Small intestine (tissue), 7 donors: ENCODE results near the gene GNMT. TPM values are rescaled to one million over a fixed set of nuclear protein-coding genes. Genes with fewer than 3 reads are reported as not detected.

ENCODE experiments used
- DNase-seq, 2 donors: peaks; one replicate each; pipeline versions ENCODE4 v3.0.0 to v3.0.0-alpha.2; 2013
- FAIRE-seq: peaks from 2 replicates; lab custom pipeline; 2012; peaks lifted over from hg19 to GRCh38; lab: Jason Lieb, UNC
- H3K27ac ChIP-seq, 3 donors: one replicate each; pipeline ENCODE4 v1.5.1; 2013; ENCODE audit warnings: low read length in 2 of 3, mild to moderate bottlenecking in 2 of 3, control low read depth in 1 of 3, inconsistent platforms in 1 of 3, low read depth in 1 of 3, moderate library complexity in 1 of 3
- H3K27me3 ChIP-seq, 3 donors: one replicate each; pipeline ENCODE4 v1.6.1; 2013; ENCODE audit warnings: low read length in 3 of 3, inconsistent platforms in 1 of 3; ENCODE audit not compliant: control insufficient read depth in 3 of 3, insufficient read depth in 3 of 3
- H3K36me3 ChIP-seq, 3 donors: one replicate each; pipeline ENCODE4 v1.6.1; 2013; ENCODE audit warnings: low read length in 3 of 3, inconsistent platforms in 1 of 3, low read depth in 1 of 3, mild to moderate bottlenecking in 1 of 3, moderate library complexity in 1 of 3; ENCODE audit not compliant: control insufficient read depth in 3 of 3, insufficient read depth in 2 of 3
- H3K4me1 ChIP-seq, 3 donors: one replicate each; pipeline ENCODE4 v1.6.1; 2013; ENCODE audit warnings: low read length in 2 of 3, inconsistent platforms in 1 of 3, low read depth in 1 of 3, mild to moderate bottlenecking in 1 of 3, moderate library complexity in 1 of 3; ENCODE audit not compliant: control insufficient read depth in 3 of 3, insufficient read depth in 2 of 3
- H3K4me3 ChIP-seq, 3 donors: one replicate each; pipeline ENCODE4 v1.5.1; 2013; ENCODE audit warnings: low read length in 3 of 3, control low read depth in 1 of 3, inconsistent platforms in 1 of 3, low read depth in 1 of 3, mild to moderate bottlenecking in 1 of 3, moderate library complexity in 1 of 3
- H3K9me3 ChIP-seq, 2 donors: one replicate each; pipeline ENCODE4 v1.6.1; 2013; ENCODE audit warnings: low read depth in 1 of 2, low read length in 1 of 2; ENCODE audit not compliant: control insufficient read depth in 2 of 2, insufficient read depth in 1 of 2
- WGBS, 3 donors: extraction: QIAGEN DNeasy Blood & Tissue Kit; methylation state at CpG; one replicate each; pipeline ENCODE4 v1.1.7; 2013; 5-methylcytosine and 5-hydroxymethylcytosine counted together
- polyA plus RNA-seq, 4 donors: library from polyadenylated mRNA; stranded (reverse) in 3 of 4; unstranded in 1 of 4; fragments of 200-250 nt in 3 of 4; fragments of 120-200 nt in 1 of 4; gene quantifications; one replicate each; pipeline versions ENCODE4 v1.2.1 to v1.2.3, GENCODE V29; 2013
- donor health status: healthy with polysubstance abuse.
- donor health status: control.
- donor health status: control.
- donor health status: Bipolar disorder and iron deficiency.
- donor health status: healthy.

Gene GNMT
- polyA plus RNA-seq, 4 donors, result 0.34 to 0.35 TPM; not detected in 2

DNA sequence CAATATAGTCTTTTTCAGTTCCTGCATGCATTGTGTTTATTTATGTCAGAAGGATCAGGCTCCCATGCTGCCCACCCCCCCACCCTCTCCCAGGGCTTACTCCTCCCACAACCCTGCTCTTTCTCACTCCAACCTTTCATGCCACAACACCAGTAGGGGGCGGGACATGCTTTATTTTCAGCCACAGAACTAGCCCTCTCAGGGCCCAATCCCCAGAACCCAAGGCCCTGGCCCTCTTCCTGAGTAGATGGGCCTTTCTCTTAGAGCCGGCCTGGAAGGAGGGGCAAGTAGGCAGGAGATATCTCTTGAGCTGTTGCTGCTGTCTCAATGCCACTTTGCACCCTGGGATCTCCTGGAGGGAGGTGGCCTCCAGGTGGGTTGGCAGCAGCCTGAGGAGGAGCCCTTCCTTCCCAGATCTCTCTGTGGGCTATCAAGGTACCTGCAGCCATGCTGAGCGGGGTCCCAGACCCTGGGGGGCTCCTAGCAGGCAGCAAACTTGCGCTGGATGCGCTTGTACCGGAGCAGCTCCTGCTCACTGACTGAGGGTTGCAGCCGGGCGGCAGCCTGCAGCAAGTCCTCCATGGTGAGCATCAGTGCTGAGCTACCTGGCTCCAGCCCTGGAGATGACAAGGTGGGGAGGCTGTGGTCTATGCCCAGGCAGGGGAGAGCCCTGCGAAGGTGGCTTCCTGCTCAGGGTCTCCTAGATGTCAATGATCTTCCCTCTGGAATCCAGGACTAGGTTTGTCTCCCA is 3.5 kb downstream of the GNMT start:
- DNase-seq, result peak; percentile 53 to 59
- 82 to 88% (median 87%) methylated on average over 9 of the region's 9 CpGs for WGBS, 3 donors
- FAIRE-seq, result no peak
- no peaks in the 10 kb centered on the region for H3K9me3 ChIP-seq
- H3K4me1 ChIP-seq, result peaks cover 0 to 11% (median 0%) of the 10 kb centered on the region in 3 donors
- no peak overlapping the region for H3K4me3 ChIP-seq
- H3K27me3 ChIP-seq, result peaks cover 0 to 3% (median 0%) of the 10 kb centered on the region in 3 donors
- no peak overlapping the region for H3K27ac ChIP-seq
- H3K36me3 ChIP-seq, result peaks cover 12 to 72% (median 20%) of the 10 kb centered on the region in 3 donors

DNA sequence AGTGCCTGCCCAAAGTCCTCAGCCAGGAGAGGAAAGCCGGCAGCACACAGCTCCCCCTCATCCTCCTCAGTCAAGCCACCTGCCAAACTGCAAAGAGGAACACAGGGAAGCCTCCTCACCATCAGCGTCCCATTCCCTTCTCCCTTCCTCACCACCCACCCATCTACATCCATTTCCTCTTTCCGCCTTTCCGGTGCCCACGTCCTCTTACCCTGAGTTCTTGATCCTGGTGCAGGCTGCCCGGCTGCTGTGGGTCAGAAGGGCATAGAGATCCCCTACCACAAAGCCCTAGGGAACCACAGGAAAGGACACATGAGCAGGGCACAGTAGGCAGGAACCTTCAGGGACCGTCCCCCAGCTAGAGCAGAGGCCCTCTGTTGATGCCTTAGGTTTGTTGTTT is 6.0 kb downstream of the GNMT start:
- Histone ChIP-seq H3K9me3 (no peaks in the 10 kb centered on the region), H3K36me3 (peaks cover 12 to 91% (median 23%) of the 10 kb centered on the region in 3 donors), H3K4me1 (no peaks in the 10 kb centered on the region), H3K27me3 (no peaks in the 10 kb centered on the region), H3K4me3 (no peak overlapping the region), H3K27ac (no peak overlapping the region)
- no peak for FAIRE-seq
- no peak for DNase-seq
- WGBS, 3 donors, result 78 to 85% (median 80%) methylated on average over 7 of the region's 7 CpGs

DNA sequence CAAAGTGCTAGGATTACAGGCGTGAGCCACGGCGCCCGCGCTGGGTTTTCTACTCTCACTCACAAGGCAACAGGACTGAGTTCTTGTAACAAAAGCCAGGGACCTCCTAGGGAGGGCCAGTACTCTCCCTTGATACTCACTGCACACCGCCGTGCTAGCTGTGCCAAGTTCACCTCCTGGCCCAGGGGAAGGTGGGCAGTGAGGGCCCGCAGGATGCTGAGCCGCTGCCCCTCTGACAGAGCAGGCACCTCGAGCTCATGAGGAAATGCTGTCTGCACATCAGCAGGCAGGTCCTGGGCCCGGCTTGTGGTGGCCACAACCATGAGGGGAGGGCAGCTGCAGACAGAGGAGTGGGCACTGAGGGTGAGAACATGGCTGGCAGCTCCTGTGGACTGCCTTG is 6.7 kb downstream of the GNMT start:
- H3K36me3 ChIP-seq, result peaks cover 12 to 88% (median 23%) of the 10 kb centered on the region in 3 donors
- H3K4me1 ChIP-seq, result no peaks in the 10 kb centered on the region
- DNase-seq, result no peak
- no peak overlapping the region for H3K4me3 ChIP-seq
- no peaks in the 10 kb centered on the region for H3K27me3 ChIP-seq
- H3K9me3 ChIP-seq, result no peaks in the 10 kb centered on the region
- no peak overlapping the region for H3K27ac ChIP-seq
- WGBS, 3 donors, result 95% methylated on average over 11 of the region's 11 CpGs
- no peak for FAIRE-seq

DNA sequence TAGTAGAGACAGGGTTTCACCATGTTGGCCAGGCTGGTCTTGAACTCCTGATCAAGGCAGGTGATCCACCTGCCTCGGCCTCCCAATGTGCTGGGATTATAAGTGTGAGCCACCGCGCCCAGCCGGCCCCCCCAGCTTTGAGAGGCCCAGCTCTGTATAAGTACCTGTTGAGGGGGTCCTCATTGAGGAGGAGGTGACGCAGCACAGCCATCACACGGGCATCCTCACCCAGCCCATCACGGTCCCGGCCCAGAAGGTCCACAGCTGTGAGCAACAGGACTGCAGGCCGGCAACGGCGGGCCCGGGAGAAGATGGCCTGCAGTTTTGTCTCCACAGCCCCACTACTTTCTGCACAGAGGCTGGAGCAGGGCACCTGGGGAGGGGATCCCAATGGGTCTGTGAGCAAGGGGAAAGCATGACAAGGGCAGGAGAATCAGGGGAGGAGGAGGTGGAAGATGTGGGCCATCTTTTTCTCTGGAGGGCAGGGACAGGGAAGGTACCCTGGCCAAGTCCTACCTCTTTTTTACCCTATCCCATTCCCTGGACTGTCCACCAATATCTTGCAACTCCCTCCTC is 7.7 kb downstream of the GNMT start:
- H3K9me3 ChIP-seq, result no peaks in the 10 kb centered on the region
- DNase-seq (no peak), FAIRE-seq (no peak)
- H3K27ac ChIP-seq, result no peak overlapping the region
- no peaks in the 10 kb centered on the region for H3K4me1 ChIP-seq
- no peaks in the 10 kb centered on the region for H3K27me3 ChIP-seq
- WGBS, 3 donors, result 94 to 98% (median 97%) methylated on average over 11 to 12 of the region's 12 CpGs
- peaks cover 12 to 78% (median 23%) of the 10 kb centered on the region in 3 donors for H3K36me3 ChIP-seq
- H3K4me3 ChIP-seq, result no peak overlapping the region

DNA sequence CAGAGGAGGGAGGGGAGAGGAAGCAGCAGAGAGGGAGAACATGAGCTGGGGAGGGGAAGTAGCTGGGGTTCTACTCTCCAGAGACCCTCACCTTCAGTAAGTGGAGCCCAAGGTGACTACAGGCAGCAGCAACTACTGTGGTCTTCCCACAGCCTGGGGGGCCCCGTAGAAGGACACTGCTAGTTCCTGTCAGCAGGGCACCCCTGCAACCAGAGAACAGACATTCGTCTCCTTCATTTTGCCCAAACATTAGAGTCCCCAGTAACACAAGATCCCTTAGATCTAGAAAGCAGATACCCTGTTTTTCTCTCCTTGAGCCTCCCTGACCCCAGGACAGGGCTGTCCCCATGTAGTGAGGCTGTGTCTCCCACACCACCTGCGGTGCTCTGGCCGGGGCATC is 8.2 kb downstream of the GNMT start:
- H3K4me3 ChIP-seq, result no peak overlapping the region
- WGBS, 3 donors, result 72 to 85% (median 80%) methylated on average over 4 of the region's 4 CpGs
- no peak for DNase-seq
- no peaks in the 10 kb centered on the region for H3K4me1 ChIP-seq
- no peaks in the 10 kb centered on the region for H3K27me3 ChIP-seq
- peaks cover 17 to 77% (median 23%) of the 10 kb centered on the region in 3 donors for H3K36me3 ChIP-seq
- FAIRE-seq, result no peak
- no peak overlapping the region for H3K27ac ChIP-seq
- H3K9me3 ChIP-seq, result no peaks in the 10 kb centered on the region

DNA sequence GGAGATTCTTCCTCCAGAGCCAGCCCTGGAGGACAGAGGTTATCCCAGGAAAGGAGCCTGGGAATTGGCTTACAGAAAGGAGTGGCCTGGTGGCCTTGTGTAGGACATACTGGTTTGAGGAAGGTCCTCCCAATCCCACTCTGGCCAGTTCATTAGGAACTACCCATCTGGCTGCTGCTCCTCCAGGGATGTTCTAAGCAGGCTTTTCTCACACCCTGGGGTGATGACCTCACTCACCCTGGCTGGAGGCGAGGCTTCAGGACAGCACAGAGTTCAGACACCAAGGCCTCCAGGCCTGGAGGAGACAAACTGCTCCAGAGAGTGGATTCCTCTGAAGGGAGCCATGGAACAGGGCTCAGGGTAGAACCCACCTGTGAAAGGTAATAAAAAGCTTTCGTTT is 8.9 kb downstream of the GNMT start:
- 85 to 90% (median 88%) methylated on average over 2 of the region's 2 CpGs for WGBS, 3 donors
- no peaks in the 10 kb centered on the region for H3K27me3 ChIP-seq
- H3K36me3 ChIP-seq, result peaks cover 12 to 74% (median 23%) of the 10 kb centered on the region in 3 donors
- no peaks in the 10 kb centered on the region for H3K4me1 ChIP-seq
- H3K27ac ChIP-seq, result no peak overlapping the region
- no peak overlapping the region for H3K4me3 ChIP-seq
- no peaks in the 10 kb centered on the region for H3K9me3 ChIP-seq
- DNase-seq, result no peak
- FAIRE-seq, result no peak

DNA sequence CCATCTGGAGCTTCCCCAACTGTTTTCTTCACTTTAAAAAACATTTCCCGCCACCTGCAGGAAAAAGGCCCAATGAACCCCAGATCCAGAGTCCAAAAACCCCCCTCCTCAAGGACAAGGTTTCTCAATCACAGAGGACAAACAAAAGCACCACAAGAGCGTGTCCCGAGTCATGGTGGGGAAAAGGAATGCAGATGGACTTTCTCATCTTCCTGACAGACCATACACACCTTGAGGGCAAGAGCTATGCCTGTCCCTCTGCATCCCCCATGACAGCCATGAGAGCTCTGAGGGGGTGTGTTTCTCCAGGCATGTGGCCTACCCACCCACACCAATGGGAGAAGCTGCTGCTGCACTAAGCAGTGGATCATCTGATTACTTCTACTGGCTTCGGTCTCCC is 9.4 kb downstream of the GNMT start:
- FAIRE-seq (no peak), DNase-seq (no peak)
- Histone ChIP-seq H3K9me3 (no peaks in the 10 kb centered on the region), H3K36me3 (peaks cover 10 to 72% (median 21%) of the 10 kb centered on the region in 3 donors), H3K27me3 (no peaks in the 10 kb centered on the region), H3K4me3 (no peak overlapping the region), H3K27ac (no peak overlapping the region), H3K4me1 (no peaks in the 10 kb centered on the region)
- 92 to 97% (median 93%) methylated on average over 4 of the region's 4 CpGs for WGBS, 3 donors

DNA sequence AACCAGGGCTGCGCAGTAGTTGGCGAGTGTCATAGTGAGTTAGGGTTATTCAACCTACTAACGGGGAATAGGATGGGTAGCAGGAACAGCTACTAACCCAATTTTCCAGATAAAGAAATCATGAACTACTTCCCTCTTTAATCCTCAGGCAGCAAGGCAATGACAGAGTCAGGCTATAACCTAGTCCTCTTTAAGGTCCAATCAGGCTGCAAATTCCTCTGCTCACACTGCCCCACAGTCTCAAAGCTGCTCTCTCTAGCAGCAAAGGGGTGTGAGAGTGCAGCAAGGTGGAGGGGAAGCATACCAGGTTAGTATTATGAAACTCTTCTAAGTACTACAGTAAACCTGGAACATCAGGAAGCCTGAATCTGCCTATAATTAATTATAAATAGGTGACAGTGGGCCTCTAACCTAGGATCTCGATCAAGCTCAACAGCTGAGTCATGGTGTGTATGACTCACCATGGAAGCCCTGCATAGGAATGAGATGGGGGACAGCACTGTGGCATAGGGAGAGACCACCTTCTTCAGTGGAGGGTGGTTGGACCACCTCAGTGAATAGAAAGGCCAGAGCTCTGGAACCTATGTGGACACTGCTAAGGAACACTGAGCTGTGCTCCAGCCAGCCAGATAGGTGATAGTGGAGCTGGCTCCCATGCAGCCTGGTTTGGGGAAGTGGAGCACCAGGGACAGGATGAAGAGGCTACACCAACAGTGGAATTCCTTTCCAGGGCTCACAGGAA is 10.5 kb downstream of the GNMT start:
- no peak for FAIRE-seq
- Histone ChIP-seq H3K4me1 (peaks cover 0 to 3% (median 0%) of the 10 kb centered on the region in 3 donors), H3K27ac (no peak overlapping the region), H3K36me3 (peaks cover 10 to 61% (median 19%) of the 10 kb centered on the region in 3 donors), H3K27me3 (no peaks in the 10 kb centered on the region), H3K4me3 (no peak overlapping the region), H3K9me3 (no peaks in the 10 kb centered on the region)
- no peak for DNase-seq
- 65 to 78% (median 76%) methylated on average over 4 of the region's 4 CpGs for WGBS, 3 donors
